HG03066 (cell line): ENCODE measurements around the gene ANKFN1.
"Not testable (repeated sequence)": the region's sequence is repeated elsewhere in the genome, so short reads cannot be mapped to it uniquely, and the experiment has no call there.

Source experiments
- ATAC-seq: cut with Tn5 transposase; IDR thresholded peaks from one replicate; pipeline ENCODE4 v1.9.1; 2021; ENCODE audit warnings: low read depth; ENCODE audit not compliant: unreplicated experiment

The ANKFN1 gene

DNA sequence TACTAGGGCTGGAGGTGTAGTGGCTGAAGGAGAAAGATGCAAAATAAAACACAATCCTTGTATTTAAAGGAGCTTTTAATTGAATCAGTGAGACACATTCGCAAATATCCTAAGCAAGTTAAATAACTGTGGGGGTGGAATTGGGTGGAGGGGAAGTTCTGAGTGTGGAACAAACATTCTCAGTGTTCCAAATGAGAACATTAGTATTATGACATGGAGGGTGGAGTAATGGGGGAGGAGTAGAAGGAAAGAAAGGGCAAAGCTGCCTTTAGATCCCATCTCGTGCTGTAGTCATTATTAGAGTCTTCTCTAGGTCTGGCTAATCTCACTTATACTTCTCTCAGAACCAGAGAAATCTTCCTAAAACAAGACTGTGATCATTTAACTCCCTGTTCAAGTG, 169.7 kb downstream of the ANKFN1 start:
- no peak for ATAC-seq

GRCh38 chr17:56324676-56325075, 171.4 kb downstream of the ANKFN1 start:
- ATAC-seq = no peak

DNA sequence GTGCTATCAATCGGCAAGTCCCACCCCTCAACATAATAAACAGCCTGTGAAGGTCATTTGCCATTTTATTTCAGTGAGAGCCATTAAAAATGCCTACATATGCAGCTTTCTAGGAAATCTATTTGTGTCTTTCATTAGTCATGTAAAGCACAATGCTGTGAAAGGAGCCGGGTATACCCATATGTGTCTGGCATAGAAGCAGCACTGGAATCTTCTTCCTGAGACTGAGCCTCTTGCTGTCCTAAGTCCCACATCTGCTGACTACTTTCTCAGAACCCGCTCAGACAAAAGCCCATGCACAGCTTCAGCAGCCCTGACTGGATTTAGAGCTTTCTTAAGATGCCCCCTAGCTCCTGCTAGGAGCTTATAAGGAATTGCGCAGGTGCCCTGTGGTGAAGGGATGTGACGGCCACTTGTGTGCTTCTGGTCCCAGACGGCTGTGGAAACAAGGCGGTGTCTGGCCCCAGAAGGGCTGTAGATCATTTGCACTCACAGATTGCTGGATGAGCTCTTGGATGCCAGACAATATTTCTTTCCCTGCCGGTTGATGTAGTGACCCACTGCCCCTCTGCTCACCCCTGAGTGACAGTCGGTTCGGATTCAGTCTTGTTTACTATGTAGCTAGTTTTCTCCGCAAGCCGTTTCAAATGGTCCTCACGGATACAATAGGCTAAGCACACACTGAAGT, 172.2 kb downstream of the ANKFN1 start:
- no peak for ATAC-seq

DNA sequence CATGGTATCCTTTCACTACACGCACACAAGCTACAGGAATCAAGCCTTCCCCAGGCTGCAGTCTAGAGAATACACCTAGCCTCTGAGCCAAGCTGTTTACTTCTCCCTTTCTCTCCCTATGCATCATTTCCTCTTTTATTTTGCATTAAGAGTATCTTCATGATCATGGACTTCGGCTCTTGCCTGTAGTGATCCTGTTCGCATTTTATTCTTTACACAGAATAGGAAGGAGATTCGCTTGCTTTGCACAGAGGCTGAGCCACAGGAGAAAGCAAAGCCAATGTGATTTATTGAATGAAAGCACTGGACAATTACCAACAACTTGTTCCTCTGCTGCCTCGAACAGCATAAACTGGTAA, 172.7 kb downstream of the ANKFN1 start:
- ATAC-seq = no peak

- ATAC-seq = no peak
These were observed 194.4 kb downstream of the ANKFN1 start for GRCh38 chr17:56347639-56348038.

- ATAC-seq = no peak
These were observed 197.3 kb downstream of the ANKFN1 start for GRCh38 chr17:56350592-56350991.

GRCh38 chr17:56351675-56352074, 198.4 kb downstream of the ANKFN1 start:
- no peak for ATAC-seq

- no peak for ATAC-seq
These were observed 205.4 kb downstream of the ANKFN1 start for GRCh38 chr17:56358651-56359050.

DNA sequence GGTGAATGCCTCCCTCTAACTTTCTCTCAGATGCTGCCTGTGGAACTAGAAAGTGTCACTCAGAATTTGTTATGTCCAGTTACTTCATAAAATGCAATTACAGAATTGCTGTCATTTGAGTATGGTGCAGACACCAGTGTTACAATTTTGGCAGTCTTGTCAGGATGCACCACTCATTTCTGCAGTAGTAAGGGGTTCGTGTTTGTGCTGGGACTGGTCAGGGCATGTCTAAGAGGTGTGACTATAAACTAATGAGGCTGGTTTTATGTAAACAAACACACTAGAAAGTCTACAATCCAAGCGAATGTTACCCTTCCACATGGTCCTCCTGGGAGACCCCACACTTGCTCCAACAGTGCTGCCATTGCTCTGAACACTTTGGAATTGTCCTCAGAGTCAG, 206.2 kb downstream of the ANKFN1 start:
- no peak for ATAC-seq

DNA sequence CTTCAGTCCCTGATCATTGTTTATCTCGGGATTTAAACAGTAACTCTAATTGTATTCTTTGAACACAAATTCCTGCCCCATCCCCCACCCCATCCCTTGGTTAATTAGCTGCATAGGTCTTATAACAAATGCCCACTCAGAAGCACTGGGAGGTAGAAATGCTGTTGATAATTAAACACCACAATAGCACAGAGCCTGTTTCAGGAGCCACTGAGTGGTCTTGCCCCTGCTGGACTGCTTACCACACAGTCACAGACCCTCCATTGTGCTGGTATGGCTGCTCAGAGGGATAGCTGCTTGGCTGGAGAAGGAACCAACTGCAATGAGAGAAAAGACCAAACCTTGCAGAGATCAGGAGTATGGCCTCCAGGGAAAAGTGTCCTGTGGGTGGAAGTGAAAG, 214.1 kb downstream of the ANKFN1 start:
- no peak for ATAC-seq

- no peak for ATAC-seq
These were observed 220.9 kb downstream of the ANKFN1 start for GRCh38 chr17:56373981-56374833.

DNA sequence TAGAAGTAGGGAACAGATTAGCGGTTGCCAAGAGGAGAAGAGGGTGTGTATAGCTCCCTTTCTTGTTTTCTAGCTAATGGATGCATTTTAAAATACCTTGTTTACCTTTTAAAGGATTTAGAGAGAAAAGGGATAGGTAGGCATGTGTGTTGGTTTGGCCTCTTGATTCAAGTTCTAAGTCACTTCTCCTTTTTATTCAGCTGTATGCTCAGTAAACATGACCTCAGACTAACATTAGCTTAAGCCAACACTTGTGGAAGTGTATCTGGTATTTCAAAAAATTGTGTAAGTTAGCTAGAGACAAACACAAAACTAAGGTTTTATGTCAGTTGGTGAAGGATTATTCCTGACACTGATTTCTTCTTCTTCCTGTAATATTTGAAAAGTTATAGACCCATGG, 236.1 kb downstream of the ANKFN1 start:
- ATAC-seq = no peak

DNA sequence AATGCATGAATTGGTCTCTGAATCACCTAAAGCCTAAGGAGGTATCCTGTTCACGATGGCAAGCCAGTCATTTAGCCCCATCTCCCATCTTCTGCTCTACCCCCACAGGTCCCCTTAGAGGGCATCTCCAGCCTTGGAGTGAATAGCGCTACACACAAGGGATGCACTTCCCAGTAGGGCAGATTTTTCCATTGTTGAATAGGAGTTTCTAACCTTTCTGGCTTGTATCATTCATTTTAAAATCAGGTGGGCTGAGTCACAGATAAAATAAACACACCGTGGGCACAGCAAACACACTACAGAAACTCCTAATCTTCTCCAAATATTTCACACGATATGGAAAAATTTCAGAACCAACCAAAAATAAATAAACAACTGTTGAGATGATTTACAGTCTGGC, 239.0 kb downstream of the ANKFN1 start:
- no peak for ATAC-seq

GRCh38 chr17:56393156-56393555, 239.9 kb downstream of the ANKFN1 start:
- no peak for ATAC-seq

DNA sequence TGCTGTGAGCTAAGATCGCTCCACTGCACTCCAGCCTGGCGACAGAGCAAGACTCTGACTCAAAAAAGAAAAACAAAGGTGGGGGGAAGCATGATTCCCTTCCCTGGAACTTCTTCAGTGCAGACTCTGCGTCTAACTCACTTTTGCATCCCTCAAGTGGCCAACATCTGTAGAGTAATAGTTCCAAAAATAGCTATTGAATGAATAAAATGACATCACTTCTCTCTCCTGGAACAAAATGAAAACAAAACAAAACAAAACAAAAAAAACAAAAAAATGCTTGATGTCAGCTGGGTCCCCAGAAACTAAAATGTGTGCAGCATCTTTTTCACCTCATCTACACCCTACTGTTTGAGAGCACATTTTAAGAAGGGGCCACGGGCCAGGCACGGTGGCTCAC, 242.5 kb downstream of the ANKFN1 start:
- no peak for ATAC-seq

DNA sequence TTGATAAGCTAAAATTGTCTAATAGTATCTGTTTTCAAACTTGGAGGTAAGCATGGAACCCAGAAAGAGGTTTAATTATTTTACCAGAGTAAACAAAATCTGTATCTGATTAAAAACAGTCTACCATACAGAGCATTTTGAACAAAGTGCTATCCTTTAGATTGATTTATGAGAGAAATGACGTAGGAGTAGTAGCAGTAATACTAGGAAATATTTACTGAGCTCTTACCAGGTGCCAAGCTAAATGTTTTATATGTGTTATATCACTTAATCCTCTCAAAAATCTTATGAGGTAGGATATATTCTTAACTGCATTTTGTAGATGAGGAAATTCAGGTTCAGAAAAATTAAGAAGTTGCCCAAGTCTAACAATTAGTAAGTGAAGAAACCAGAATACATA, 253.8 kb downstream of the ANKFN1 start:
- no peak for ATAC-seq

GRCh38 chr17:56412356-56412755, 259.1 kb downstream of the ANKFN1 start:
- ATAC-seq = not testable (repeated sequence)

DNA sequence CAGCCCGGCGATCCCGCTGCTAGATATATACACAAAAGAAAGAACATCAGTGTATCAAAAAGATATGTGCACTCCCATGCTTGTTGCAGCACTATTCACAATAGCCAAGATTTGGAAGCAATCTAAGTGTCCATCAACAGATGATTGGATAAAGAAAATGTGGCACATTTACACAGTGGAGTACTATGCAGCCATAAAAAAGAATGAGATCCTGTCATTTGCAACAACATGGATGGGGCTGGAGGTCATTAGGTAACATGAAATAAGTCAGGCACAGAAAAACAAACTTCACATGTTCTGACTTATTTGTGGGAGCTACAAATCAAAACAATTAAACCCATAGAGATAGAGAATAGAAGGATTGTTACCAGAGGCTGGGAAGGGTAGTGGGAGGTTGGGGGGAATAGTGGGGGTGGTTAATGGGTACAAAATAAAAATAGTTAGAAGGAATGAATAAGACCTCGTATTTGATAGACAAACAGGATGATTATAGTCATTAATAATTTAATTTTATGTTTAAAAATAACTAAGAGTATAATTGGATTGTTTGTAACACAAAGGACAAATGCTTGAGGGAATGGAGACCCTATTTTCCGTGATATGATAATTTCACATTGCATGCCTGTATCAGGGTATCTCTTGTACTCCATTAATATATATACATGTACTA, 263.5 kb downstream of the ANKFN1 start:
- no peak for ATAC-seq

- ATAC-seq = no peak
These were observed 270.7 kb downstream of the ANKFN1 start for GRCh38 chr17:56424005-56424404.

DNA sequence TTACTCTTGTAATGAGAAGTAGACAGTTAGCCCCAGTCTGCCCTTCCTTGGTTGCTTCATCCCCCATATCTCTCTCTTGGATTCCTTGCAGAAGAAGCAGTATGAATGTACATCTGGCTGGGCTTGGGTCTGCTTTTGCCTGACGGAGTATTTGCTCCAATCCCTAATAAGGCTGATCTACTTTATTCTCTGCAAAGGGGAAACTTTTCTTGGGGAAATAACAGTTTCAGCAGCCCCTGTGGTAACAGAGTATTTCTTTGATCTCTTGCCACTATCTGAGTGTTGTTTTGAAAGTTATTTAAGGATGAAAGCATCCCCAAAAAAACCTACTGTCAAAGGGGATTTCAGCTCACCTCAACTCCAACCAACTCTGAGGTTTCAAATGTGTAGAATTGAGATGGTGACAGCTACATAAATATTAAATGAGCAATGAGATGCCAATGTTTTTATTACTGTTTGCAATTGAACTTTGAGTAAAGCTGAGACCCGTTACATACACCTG, 271.3 kb downstream of the ANKFN1 start:
- ATAC-seq = no peak

GRCh38 chr17:56425483-56425882, 272.2 kb downstream of the ANKFN1 start:
- no peak for ATAC-seq
